Bronchial epithelial cell (primary cell): ENCODE results near the gene RNF34. TPM values are rescaled to one million over a fixed set of nuclear protein-coding genes. Genes with fewer than 3 reads are reported as not detected.

ENCODE experiments used
- DNase-seq: peaks from one replicate; pipeline ENCODE4 v3.0.0-alpha.2; 2010; ENCODE audit warnings: low read depth
- FAIRE-seq: peaks from 2 replicates; lab custom pipeline; 2011; peaks lifted over from hg19 to GRCh38; lab: Jason Lieb, UNC
- H3K27me3 ChIP-seq: 2 replicates; pipeline ENCODE4 v1.5.1; 2011; ENCODE audit warnings: low read length; ENCODE audit not compliant: control insufficient read depth, insufficient read depth
- H3K36me3 ChIP-seq: 2 replicates; pipeline ENCODE4 v1.5.1; 2011; ENCODE audit warnings: low read length; ENCODE audit not compliant: control insufficient read depth, insufficient read depth
- H3K4me3 ChIP-seq: 2 replicates; pipeline ENCODE4 v1.5.1; 2011; ENCODE audit warnings: mild to moderate bottlenecking, low read depth, low read length, control low read depth
- total RNA-seq: library from RNA; depleted of rRNA; stranded (reverse); fragments of >200 nt; gene quantifications from 2 replicates; pipeline ENCODE4 v1.2.1, GENCODE V29; 2014
- TF ChIP-seq, protein P1 (sequence below): IDR thresholded peaks from 2 replicates; pipeline ENCODE4 v1.5.1; 2011; ENCODE audit warnings: mild to moderate bottlenecking, moderate library complexity, low read length, control low read depth, inconsistent platforms; ENCODE audit not compliant: insufficient read depth, severe bottlenecking

RNF34 gene
- total RNA-seq, 1 donor from 2014 or later = 49.5 TPM

DNA sequence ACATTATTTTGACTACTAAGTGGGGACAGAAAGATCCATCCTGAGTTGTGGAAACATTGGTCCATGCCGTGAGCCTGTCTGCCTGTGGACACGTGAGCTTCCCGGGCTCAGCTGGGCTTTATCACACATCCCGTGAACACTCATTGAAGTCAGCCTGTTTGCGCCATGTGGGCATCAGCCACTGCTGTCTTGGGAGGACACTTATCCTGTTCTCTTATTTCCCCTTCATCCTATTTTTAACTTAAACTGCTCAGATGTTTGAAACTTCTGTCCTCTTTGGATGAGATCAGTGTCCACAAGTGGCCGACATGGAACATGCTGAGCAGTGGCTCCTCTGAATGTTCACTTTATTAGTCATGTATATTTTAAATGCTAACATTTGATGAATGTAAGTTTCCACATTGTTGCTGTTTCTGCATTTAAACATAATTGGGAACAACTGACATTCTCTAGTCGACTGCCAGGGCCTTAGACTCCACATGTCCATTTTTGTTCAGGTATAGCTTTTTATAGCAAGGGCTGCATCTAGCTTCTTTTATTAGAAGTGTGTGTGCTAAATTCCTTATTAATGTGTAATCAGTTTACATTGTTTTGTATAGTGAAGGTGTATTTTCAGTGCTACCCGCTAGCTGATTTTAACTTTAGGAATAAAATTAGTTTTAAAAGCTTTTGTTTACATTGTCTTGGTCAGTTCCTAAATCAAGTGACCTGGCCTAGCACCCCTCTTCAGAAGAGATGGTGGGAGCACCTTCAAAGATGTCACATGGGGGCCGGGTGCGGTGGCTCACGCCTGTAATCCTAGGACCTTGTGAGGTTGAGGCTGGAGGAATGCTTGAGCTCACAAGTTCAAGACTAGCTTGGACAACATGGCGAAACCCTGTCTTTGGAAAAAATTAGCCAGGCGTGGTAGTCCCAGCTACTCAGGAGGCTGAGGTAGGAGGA lies 24.0 kb downstream of the RNF34 start:
- DNase-seq = no peak
- H3K27me3 ChIP-seq = no peaks in the 10 kb centered on the region
- H3K4me3 ChIP-seq = no peak overlapping the region
- TF ChIP-seq, protein P1, sequence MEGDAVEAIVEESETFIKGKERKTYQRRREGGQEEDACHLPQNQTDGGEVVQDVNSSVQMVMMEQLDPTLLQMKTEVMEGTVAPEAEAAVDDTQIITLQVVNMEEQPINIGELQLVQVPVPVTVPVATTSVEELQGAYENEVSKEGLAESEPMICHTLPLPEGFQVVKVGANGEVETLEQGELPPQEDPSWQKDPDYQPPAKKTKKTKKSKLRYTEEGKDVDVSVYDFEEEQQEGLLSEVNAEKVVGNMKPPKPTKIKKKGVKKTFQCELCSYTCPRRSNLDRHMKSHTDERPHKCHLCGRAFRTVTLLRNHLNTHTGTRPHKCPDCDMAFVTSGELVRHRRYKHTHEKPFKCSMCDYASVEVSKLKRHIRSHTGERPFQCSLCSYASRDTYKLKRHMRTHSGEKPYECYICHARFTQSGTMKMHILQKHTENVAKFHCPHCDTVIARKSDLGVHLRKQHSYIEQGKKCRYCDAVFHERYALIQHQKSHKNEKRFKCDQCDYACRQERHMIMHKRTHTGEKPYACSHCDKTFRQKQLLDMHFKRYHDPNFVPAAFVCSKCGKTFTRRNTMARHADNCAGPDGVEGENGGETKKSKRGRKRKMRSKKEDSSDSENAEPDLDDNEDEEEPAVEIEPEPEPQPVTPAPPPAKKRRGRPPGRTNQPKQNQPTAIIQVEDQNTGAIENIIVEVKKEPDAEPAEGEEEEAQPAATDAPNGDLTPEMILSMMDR = no peak
- no peak for FAIRE-seq
- peaks cover 30% of the 10 kb centered on the region for H3K36me3 ChIP-seq

- peaks cover 32% of the 10 kb centered on the region for H3K36me3 ChIP-seq
- FAIRE-seq (no peak), DNase-seq (no peak)
Observed at GRCh38 chr12:121424624-121424975, 24.7 kb downstream of the RNF34 start.

DNA sequence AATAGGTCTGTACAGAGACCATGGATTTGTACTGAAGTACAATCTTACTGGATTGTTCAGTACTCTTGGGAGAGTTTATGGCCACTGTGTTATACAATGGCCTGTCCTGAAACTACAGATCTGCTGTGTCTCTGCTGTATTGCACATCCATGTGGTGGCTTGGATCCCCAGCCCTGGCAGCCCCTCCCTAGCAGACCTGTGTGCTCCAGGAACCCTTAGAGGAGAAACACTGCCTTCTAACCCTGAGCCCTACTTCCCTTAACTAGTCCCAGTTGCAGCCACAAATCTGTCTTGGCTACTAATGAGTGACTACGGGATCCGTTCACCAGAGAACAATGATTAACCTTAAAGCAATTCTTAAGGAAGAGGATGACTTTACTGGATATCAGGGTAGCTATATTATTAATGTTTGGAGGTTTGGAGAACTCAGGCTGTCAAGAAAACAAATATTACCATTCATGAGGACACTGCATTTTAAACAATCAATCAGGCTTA lies 27.7 kb downstream of the RNF34 start:
- H3K36me3 ChIP-seq = peaks cover 31% of the 10 kb centered on the region
- H3K27me3 ChIP-seq = no peaks in the 10 kb centered on the region
- no peak overlapping the region for H3K4me3 ChIP-seq
- TF ChIP-seq, protein P1 = no peak
- DNase-seq (no peak), FAIRE-seq (no peak)

More at GRCh38 chr12:121424624-121424975, 24.7 kb downstream of the RNF34 start:
- Histone ChIP-seq H3K4me3 (no peak overlapping the region), H3K27me3 (no peaks in the 10 kb centered on the region)
- TF ChIP-seq, protein P1 = no peak

DNA sequence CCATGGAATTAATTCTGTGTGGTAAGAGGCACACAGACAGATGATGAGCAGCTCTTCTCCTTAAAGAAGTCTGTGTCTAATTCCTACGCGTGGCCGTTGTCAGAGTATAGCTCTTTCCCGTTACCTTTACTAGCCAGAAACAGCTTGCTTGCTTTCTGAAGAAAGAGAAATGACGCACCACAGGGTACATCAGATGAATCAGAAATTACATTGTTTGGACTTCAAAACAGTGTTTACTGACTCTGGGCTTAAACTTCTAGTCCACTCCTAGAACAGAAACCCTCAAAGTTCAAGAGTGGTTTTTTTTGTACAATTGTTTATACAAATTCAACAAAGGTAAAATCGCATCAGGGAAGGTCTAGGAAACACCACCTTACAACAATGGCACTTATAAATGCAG lies 29.0 kb downstream of the RNF34 start:
- TF ChIP-seq, protein P1 = no peak
- Histone ChIP-seq H3K36me3 (peaks cover 22% of the 10 kb centered on the region), H3K4me3 (no peak overlapping the region), H3K27me3 (no peaks in the 10 kb centered on the region)
- FAIRE-seq (no peak), DNase-seq (no peak)

- DNase-seq (no peak), FAIRE-seq (no peak)
- H3K4me3 ChIP-seq = no peak overlapping the region
- TF ChIP-seq, protein P1 = no peak
- no peaks in the 10 kb centered on the region for H3K27me3 ChIP-seq
- H3K36me3 ChIP-seq = peaks cover 18% of the 10 kb centered on the region
Observed at GRCh38 chr12:121430833-121431415, 31.0 kb downstream of the RNF34 start.
